Natural killer cell treated with Interleukin-12 subunit alpha and Interleukin-12 subunit beta and Interleukin-15 and Interleukin-18, amount 100 ng/mL, for 72 hours (primary cell): ENCODE measurements around the gene PILRA. TPM values are rescaled to one million over a fixed set of nuclear protein-coding genes. Genes with fewer than 3 reads are reported as not detected.
"Not testable (repeated sequence)": the region's sequence is repeated elsewhere in the genome, so short reads cannot be mapped to it uniquely, and the experiment has no call there.

ENCODE experiments used
- ATAC-seq, 2 donors: fragments of 150-1000 bp; cut with Tn5 transposase in 1 of 2; sonication (Bioruptor Pico), chemical (Tn5 transposase) in 1 of 2; 2 replicates each; pipeline ENCODE4 v1.10.0; 2021
- DNase-seq: peaks from one replicate; pipeline ENCODE4 v3.0.0; 2022; ENCODE audit warnings: low spot score
- H3K27ac Mint-ChIP-seq, 2 donors: 1 replicate in 1 of 2; 2 replicates in 1 of 2; pipeline ENCODE4 v1.8.0; 2022; ENCODE audit warnings: mixed read lengths in 2 of 2, mild to moderate bottlenecking in 1 of 2, moderate library complexity in 1 of 2
- H3K27me3 Mint-ChIP-seq, 2 donors: 1 replicate in 1 of 2; 2 replicates in 1 of 2; pipeline ENCODE4 v1.8.0; 2022; ENCODE audit warnings: mixed read lengths in 2 of 2
- H3K36me3 Mint-ChIP-seq: one replicate; pipeline ENCODE4 v1.8.0; 2022; ENCODE audit warnings: mixed read lengths
- H3K4me1 Mint-ChIP-seq, 2 donors: 1 replicate in 1 of 2; 2 replicates in 1 of 2; pipeline ENCODE4 v1.8.0; 2022; ENCODE audit warnings: low read depth in 2 of 2, mixed read lengths in 2 of 2, mild to moderate bottlenecking in 1 of 2
- H3K4me3 Mint-ChIP-seq: one replicate; pipeline ENCODE4 v1.8.0; 2022; ENCODE audit warnings: mixed read lengths
- H3K9me3 Mint-ChIP-seq: 2 replicates; pipeline ENCODE4 v1.8.0; 2022; ENCODE audit warnings: mixed read lengths
- total RNA-seq, 2 donors: library from RNA; stranded (reverse); gene quantifications; one replicate each; pipeline ENCODE4 v1.2.3, GENCODE V29; 2022

PILRA gene
- total RNA-seq, 2 donors from 2014 or later, result 3.7 to 6.8 TPM

GRCh38 chr7:100364480-100364879 is 8.8 kb upstream of the PILRA start:
- H3K27me3 Mint-ChIP-seq, result no peaks in the 10 kb centered on the region
- no peak for DNase-seq
- no peak for ATAC-seq
- peak overlapping the region; percentile 92 to 98 for H3K27ac Mint-ChIP-seq
- H3K4me1 Mint-ChIP-seq, result peaks cover 56 to 67% of the 10 kb centered on the region in 2 donors
- peaks cover 32% of the 10 kb centered on the region for H3K36me3 Mint-ChIP-seq
- H3K4me3 Mint-ChIP-seq, result peak overlapping the region; percentile 49
- H3K9me3 Mint-ChIP-seq, result no peaks in the 10 kb centered on the region

GRCh38 chr7:100365998-100366367 is 7.3 kb upstream of the PILRA start:
- peaks cover 56 to 63% of the 10 kb centered on the region in 2 donors for H3K4me1 Mint-ChIP-seq

GRCh38 chr7:100366411-100367250 is 6.7 kb upstream of the PILRA start:
- H3K36me3 Mint-ChIP-seq, result peaks cover 20% of the 10 kb centered on the region
- H3K4me1 Mint-ChIP-seq, result peaks cover 56 to 69% of the 10 kb centered on the region in 2 donors
- ATAC-seq, result no peak
- peak overlapping the region; percentile 53 for H3K4me3 Mint-ChIP-seq
- H3K27me3 Mint-ChIP-seq, result no peaks in the 10 kb centered on the region
- no peak for DNase-seq
- H3K9me3 Mint-ChIP-seq, result no peaks in the 10 kb centered on the region
- peak overlapping the region; percentile 92 to 98 for H3K27ac Mint-ChIP-seq

More at GRCh38 chr7:100365998-100366367, 7.3 kb upstream of the PILRA start:
- not testable (repeated sequence) for H3K27me3 Mint-ChIP-seq, ATAC-seq, DNase-seq, H3K9me3 Mint-ChIP-seq
- Mint-ChIP-seq H3K36me3 (peaks cover 21% of the 10 kb centered on the region), H3K4me3 (peak overlapping the region; percentile 53), H3K27ac (peak overlapping the region; percentile 92 to 98)

- H3K27ac Mint-ChIP-seq, result peak overlapping the region; percentile 92 to 98
- no peak for ATAC-seq
- no peaks in the 10 kb centered on the region for H3K9me3 Mint-ChIP-seq
- H3K4me1 Mint-ChIP-seq, result peaks cover 58 to 70% of the 10 kb centered on the region in 2 donors
- H3K27me3 Mint-ChIP-seq, result no peaks in the 10 kb centered on the region
- H3K36me3 Mint-ChIP-seq, result peaks cover 14% of the 10 kb centered on the region
- peak overlapping the region; percentile 53 for H3K4me3 Mint-ChIP-seq
- no peak for DNase-seq
These were observed 6.1 kb upstream of the PILRA start for GRCh38 chr7:100367251-100367620.

GRCh38 chr7:100367676-100368613 is 5.3 kb upstream of the PILRA start:
- Mint-ChIP-seq H3K4me3 (peak overlapping the region; percentile 53), H3K4me1 (peaks cover 61 to 74% of the 10 kb centered on the region in 2 donors), H3K9me3 (no peaks in the 10 kb centered on the region), H3K36me3 (peaks cover 13% of the 10 kb centered on the region), H3K27me3 (no peaks in the 10 kb centered on the region), H3K27ac (peak overlapping the region; percentile 92 to 98)
- no peak for ATAC-seq
- no peak for DNase-seq

- DNase-seq, result peak; percentile 88
- H3K27me3 Mint-ChIP-seq, result no peaks in the 10 kb centered on the region
- peaks cover 54 to 69% of the 10 kb centered on the region in 2 donors for H3K4me1 Mint-ChIP-seq
- H3K4me3 Mint-ChIP-seq, result peak overlapping the region; percentile 53
- H3K27ac Mint-ChIP-seq, result peak overlapping the region; percentile 92 to 98
- H3K9me3 Mint-ChIP-seq, result no peaks in the 10 kb centered on the region
- ATAC-seq, result peak; percentile 77 to 79
- peaks cover 4% of the 10 kb centered on the region for H3K36me3 Mint-ChIP-seq
These were observed 4.2 kb upstream of the PILRA start for GRCh38 chr7:100369105-100369504.

GRCh38 chr7:100370303-100370702 is 3.0 kb upstream of the PILRA start:
- no peaks in the 10 kb centered on the region for H3K9me3 Mint-ChIP-seq

GRCh38 chr7:100370746-100371145 is 2.5 kb upstream of the PILRA start:
- no peaks in the 10 kb centered on the region for H3K9me3 Mint-ChIP-seq
- H3K4me3 Mint-ChIP-seq, result no peak overlapping the region
- H3K27ac Mint-ChIP-seq, result peak overlapping the region; percentile 92 to 98
- ATAC-seq, result no peak
- DNase-seq, result no peak
- H3K4me1 Mint-ChIP-seq, result peaks cover 58 to 71% of the 10 kb centered on the region in 2 donors
- no peaks in the 10 kb centered on the region for H3K36me3 Mint-ChIP-seq
- H3K27me3 Mint-ChIP-seq, result no peaks in the 10 kb centered on the region

More at GRCh38 chr7:100370303-100370702, 3.0 kb upstream of the PILRA start:
- Mint-ChIP-seq H3K4me1 (peaks cover 57 to 71% of the 10 kb centered on the region in 2 donors), H3K27ac (peak overlapping the region; percentile 92 to 98), H3K36me3 (no peaks in the 10 kb centered on the region), H3K27me3 (no peaks in the 10 kb centered on the region), H3K4me3 (no peak overlapping the region)
- DNase-seq (no peak), ATAC-seq (no peak)

- Mint-ChIP-seq H3K9me3 (no peaks in the 10 kb centered on the region), H3K27ac (peak overlapping the region; percentile 92 to 98), H3K36me3 (no peaks in the 10 kb centered on the region), H3K4me3 (no peak overlapping the region), H3K4me1 (peaks cover 55 to 69% of the 10 kb centered on the region in 2 donors), H3K27me3 (no peaks in the 10 kb centered on the region)
- ATAC-seq (no peak), DNase-seq (no peak)
These were observed 1.6 kb upstream of the PILRA start for GRCh38 chr7:100371561-100372171.

GRCh38 chr7:100372256-100372655 is 1.0 kb upstream of the PILRA start:
- Mint-ChIP-seq H3K36me3 (no peaks in the 10 kb centered on the region), H3K4me1 (peaks cover 49 to 63% of the 10 kb centered on the region in 2 donors), H3K27ac (peak overlapping the region; percentile 92 to 98), H3K9me3 (no peaks in the 10 kb centered on the region), H3K4me3 (peak overlapping the region; percentile 70), H3K27me3 (no peaks in the 10 kb centered on the region)
- DNase-seq, result peak; percentile 87
- peak; percentile 75 to 87 for ATAC-seq

- Mint-ChIP-seq H3K27me3 (no peaks in the 10 kb centered on the region), H3K27ac (peak overlapping the region; percentile 92 to 98), H3K9me3 (no peaks in the 10 kb centered on the region), H3K4me3 (peak overlapping the region; percentile 70), H3K36me3 (no peaks in the 10 kb centered on the region), H3K4me1 (peaks cover 44 to 59% of the 10 kb centered on the region in 2 donors)
- no peak for DNase-seq
- no peak for ATAC-seq
These were observed 593 bp upstream of the PILRA start for GRCh38 chr7:100372694-100373093.

GRCh38 chr7:100373870-100374598 is 747 bp downstream of the PILRA start:
- peak overlapping the region; percentile 92 for H3K27ac Mint-ChIP-seq

GRCh38 chr7:100374601-100375000 is 1.3 kb downstream of the PILRA start:
- DNase-seq (no peak), ATAC-seq (peak in 1 of 2 donors; percentile 51)
- Mint-ChIP-seq H3K27ac (peak overlapping the region; percentile 92), H3K36me3 (no peaks in the 10 kb centered on the region), H3K27me3 (no peaks in the 10 kb centered on the region), H3K4me3 (peak overlapping the region; percentile 70), H3K9me3 (no peaks in the 10 kb centered on the region), H3K4me1 (peaks cover 28 to 44% of the 10 kb centered on the region in 2 donors)

More at GRCh38 chr7:100373870-100374598, 747 bp downstream of the PILRA start:
- H3K9me3 Mint-ChIP-seq, H3K27me3 Mint-ChIP-seq, H3K36me3 Mint-ChIP-seq, ATAC-seq, DNase-seq: not testable (repeated sequence)
- Mint-ChIP-seq H3K4me3 (peak overlapping the region; percentile 70), H3K4me1 (peaks cover 31 to 49% of the 10 kb centered on the region in 2 donors)
